IPS-18a (cell line): Measurements from ENCODE around the gene RTCA.
"Not testable (repeated sequence)": the region's sequence is repeated elsewhere in the genome, so short reads cannot be mapped to it uniquely, and the experiment has no call there.

Experiments used
- H3K27ac ChIP-seq: one replicate; pipeline ENCODE4 v1.5.1; 2013; ENCODE audit warnings: low read length
- H3K27me3 ChIP-seq: one replicate; pipeline ENCODE4 v1.6.1; 2013; ENCODE audit warnings: mild to moderate bottlenecking, low read length; ENCODE audit not compliant: control insufficient read depth, insufficient read depth
- H3K36me3 ChIP-seq: one replicate; pipeline ENCODE4 v1.6.1; 2013; ENCODE audit warnings: low read depth, low read length; ENCODE audit not compliant: control insufficient read depth
- H3K4me1 ChIP-seq: one replicate; pipeline ENCODE4 v1.6.1; 2013; ENCODE audit warnings: low read depth, low read length; ENCODE audit not compliant: control insufficient read depth
- H3K4me3 ChIP-seq: one replicate; pipeline ENCODE4 v1.5.1; 2013; ENCODE audit warnings: low read length
- H3K9ac ChIP-seq: one replicate; pipeline ENCODE4 v1.6.1; 2013; ENCODE audit warnings: mild to moderate bottlenecking, low read length, moderate library complexity
- H3K9me3 ChIP-seq: one replicate; pipeline ENCODE4 v1.6.1; 2013; ENCODE audit warnings: low read depth, low read length; ENCODE audit not compliant: control insufficient read depth

Gene RTCA

DNA sequence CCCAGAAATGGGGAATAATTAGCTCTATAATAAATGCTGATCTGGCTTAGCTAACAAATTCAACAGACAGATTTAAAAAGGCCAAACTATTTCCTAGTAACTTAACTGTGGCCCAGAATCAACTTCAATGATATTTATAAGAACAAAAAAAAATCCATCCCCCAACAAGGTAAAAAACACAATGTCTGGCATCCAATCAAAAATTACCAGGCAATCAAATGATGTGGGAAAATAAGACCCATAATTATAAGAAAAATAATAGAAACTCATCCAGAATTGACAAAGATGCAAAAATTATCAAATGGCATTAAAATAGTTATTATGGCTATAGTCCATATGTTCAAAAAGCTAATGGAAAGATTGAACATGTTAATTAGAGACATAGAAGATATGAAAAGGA lies 43.8 kb downstream of the RTCA start:
- H3K4me1 ChIP-seq, result peaks cover 10% of the 10 kb centered on the region
- H3K9ac ChIP-seq, result no peak overlapping the region
- H3K9me3 ChIP-seq, result no peaks in the 10 kb centered on the region
- no peaks in the 10 kb centered on the region for H3K36me3 ChIP-seq
- H3K4me3 ChIP-seq, result no peak overlapping the region
- H3K27me3 ChIP-seq, result no peaks in the 10 kb centered on the region
- H3K27ac ChIP-seq, result no peak overlapping the region

- H3K9ac ChIP-seq, result no peak overlapping the region
- H3K27me3 ChIP-seq, result no peaks in the 10 kb centered on the region
- no peak overlapping the region for H3K27ac ChIP-seq
- no peak overlapping the region for H3K4me3 ChIP-seq
- H3K36me3 ChIP-seq, result no peaks in the 10 kb centered on the region
- peaks cover 6% of the 10 kb centered on the region for H3K9me3 ChIP-seq
- H3K4me1 ChIP-seq, result no peaks in the 10 kb centered on the region
Measured at GRCh38 chr1:100313382-100313781, 47.4 kb downstream of the RTCA start.

- H3K9me3 ChIP-seq, result peaks cover 12% of the 10 kb centered on the region
- no peak overlapping the region for H3K9ac ChIP-seq
- no peaks in the 10 kb centered on the region for H3K27me3 ChIP-seq
- no peaks in the 10 kb centered on the region for H3K36me3 ChIP-seq
- H3K27ac ChIP-seq, result no peak overlapping the region
- H3K4me3 ChIP-seq, result no peak overlapping the region
- no peaks in the 10 kb centered on the region for H3K4me1 ChIP-seq
Measured at GRCh38 chr1:100316622-100317021, 50.6 kb downstream of the RTCA start.

- H3K27me3 ChIP-seq, result no peaks in the 10 kb centered on the region
- no peak overlapping the region for H3K4me3 ChIP-seq
- no peak overlapping the region for H3K27ac ChIP-seq
- H3K4me1 ChIP-seq, result peaks cover 8% of the 10 kb centered on the region
- no peak overlapping the region for H3K9ac ChIP-seq
- H3K9me3 ChIP-seq, result peaks cover 8% of the 10 kb centered on the region
- H3K36me3 ChIP-seq, result no peaks in the 10 kb centered on the region
Measured at GRCh38 chr1:100320311-100321099, 54.5 kb downstream of the RTCA start.

- Histone ChIP-seq H3K4me3 (no peak overlapping the region), H3K4me1 (peaks cover 12% of the 10 kb centered on the region), H3K27ac (no peak overlapping the region)
Measured at GRCh38 chr1:100321100-100321493, 55.1 kb downstream of the RTCA start.

GRCh38 chr1:100321506-100321905 lies 55.5 kb downstream of the RTCA start:
- Histone ChIP-seq H3K9ac (no peak overlapping the region), H3K4me3 (no peak overlapping the region), H3K27ac (no peak overlapping the region), H3K4me1 (peaks cover 12% of the 10 kb centered on the region), H3K36me3 (no peaks in the 10 kb centered on the region), H3K27me3 (no peaks in the 10 kb centered on the region), H3K9me3 (peaks cover 5% of the 10 kb centered on the region)

More at GRCh38 chr1:100321100-100321493, 55.1 kb downstream of the RTCA start:
- no peaks in the 10 kb centered on the region for H3K27me3 ChIP-seq
- peaks cover 5% of the 10 kb centered on the region for H3K9me3 ChIP-seq
- H3K36me3 ChIP-seq, result no peaks in the 10 kb centered on the region
- H3K9ac ChIP-seq, result no peak overlapping the region

GRCh38 chr1:100322436-100323211 lies 56.6 kb downstream of the RTCA start:
- no peak overlapping the region for H3K9ac ChIP-seq
- peaks cover 5% of the 10 kb centered on the region for H3K9me3 ChIP-seq
- no peaks in the 10 kb centered on the region for H3K36me3 ChIP-seq
- peaks cover 12% of the 10 kb centered on the region for H3K4me1 ChIP-seq
- H3K27ac ChIP-seq, result no peak overlapping the region
- no peak overlapping the region for H3K4me3 ChIP-seq
- no peaks in the 10 kb centered on the region for H3K27me3 ChIP-seq

GRCh38 chr1:100323419-100324106 lies 57.5 kb downstream of the RTCA start:
- Histone ChIP-seq H3K36me3 (no peaks in the 10 kb centered on the region), H3K27me3 (no peaks in the 10 kb centered on the region), H3K4me3 (no peak overlapping the region), H3K27ac (no peak overlapping the region), H3K9me3 (peaks cover 5% of the 10 kb centered on the region), H3K9ac (no peak overlapping the region), H3K4me1 (peaks cover 12% of the 10 kb centered on the region)

GRCh38 chr1:100325415-100326324 lies 59.7 kb downstream of the RTCA start:
- H3K36me3 ChIP-seq, result no peaks in the 10 kb centered on the region
- peaks cover 12% of the 10 kb centered on the region for H3K4me1 ChIP-seq
- no peak overlapping the region for H3K27ac ChIP-seq
- no peaks in the 10 kb centered on the region for H3K27me3 ChIP-seq
- H3K9me3 ChIP-seq, result no peaks in the 10 kb centered on the region
- H3K9ac ChIP-seq, result no peak overlapping the region
- H3K4me3 ChIP-seq, result peak overlapping the region; percentile 5

GRCh38 chr1:100326325-100326670 lies 60.3 kb downstream of the RTCA start:
- H3K9ac ChIP-seq, H3K27ac ChIP-seq, H3K4me3 ChIP-seq, H3K36me3 ChIP-seq, H3K9me3 ChIP-seq, H3K27me3 ChIP-seq: not testable (repeated sequence)
- peaks cover 12% of the 10 kb centered on the region for H3K4me1 ChIP-seq

DNA sequence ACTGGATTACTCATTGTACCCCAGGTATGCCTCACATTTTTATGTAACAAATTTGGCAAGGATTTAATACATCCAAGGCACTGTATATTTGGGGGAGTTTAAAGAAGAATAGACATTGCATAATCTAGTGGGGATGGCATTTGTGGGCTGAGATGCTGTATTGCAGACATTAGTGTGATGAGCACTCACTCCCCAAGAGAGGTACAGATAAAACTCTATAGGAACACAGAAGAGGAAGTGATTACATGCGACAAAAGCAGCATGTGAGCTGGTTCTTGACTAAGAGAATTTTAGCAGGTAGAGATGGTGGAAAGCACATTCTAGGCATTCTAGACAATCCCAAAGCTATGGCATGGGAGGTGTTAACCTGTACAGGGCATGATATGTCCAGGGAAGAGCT lies 62.1 kb downstream of the RTCA start:
- peaks cover 12% of the 10 kb centered on the region for H3K4me1 ChIP-seq
- H3K36me3 ChIP-seq, result no peaks in the 10 kb centered on the region
- H3K4me3 ChIP-seq, result no peak overlapping the region
- H3K9ac ChIP-seq, result no peak overlapping the region
- no peaks in the 10 kb centered on the region for H3K27me3 ChIP-seq
- no peak overlapping the region for H3K27ac ChIP-seq
- no peaks in the 10 kb centered on the region for H3K9me3 ChIP-seq
